H1 (cell line): ENCODE data around the gene RELL1. TPM values are rescaled to one million over a fixed set of nuclear protein-coding genes. Genes with fewer than 3 reads are reported as not detected.

Source experiments
- CTCF ChIA-PET: fragments of 300-600 bp; sonication (Branson Sonifier 250); formaldehyde crosslinking; loops from one replicate; lab custom pipeline; 2021; ENCODE audit not compliant: partially characterized antibody; lab: Charles Lee
- POLR2A ChIA-PET: fragments of 300-600 bp; sonication (Branson Sonifier 250); formaldehyde crosslinking; loops from one replicate; lab custom pipeline; 2021; ENCODE audit warnings: inconsistent platforms; ENCODE audit not compliant: partially characterized antibody; lab: Charles Lee
- DNase-seq, 2 experiments: peaks; one replicate each; pipeline versions ENCODE4 v3.0.0 to v3.0.0-alpha.2; 2010 to 2022; ENCODE audit warnings: low spot score in 2 of 2, low read depth in 1 of 2, mixed read lengths in 1 of 2
- FAIRE-seq: peaks from 2 replicates; lab custom pipeline; 2011; peaks lifted over from hg19 to GRCh38; lab: Jason Lieb, UNC
- H2AFZ ChIP-seq: 2 replicates; pipeline ENCODE4 v1.8.1; 2012; ENCODE audit warnings: low read length, inconsistent platforms
- H2AK5ac ChIP-seq: 2 replicates; pipeline ENCODE4 v1.6.1; 2013; ENCODE audit warnings: low read depth, low read length
- H2BK120ac ChIP-seq: replicated peaks from 2 replicates; pipeline ENCODE3; 2013; ENCODE audit warnings: low read depth, low read length, inconsistent platforms
- H2BK12ac ChIP-seq: 2 replicates; pipeline ENCODE4 v1.6.1; 2013; ENCODE audit warnings: low read depth, low read length
- H2BK15ac ChIP-seq: 2 replicates; pipeline ENCODE4 v1.6.1; 2013; ENCODE audit warnings: low read length
- H2BK20ac ChIP-seq: 2 replicates; pipeline ENCODE4 v1.6.1; 2013; ENCODE audit warnings: low read length
- H2BK5ac ChIP-seq: 2 replicates; pipeline ENCODE4 v1.6.1; 2013; ENCODE audit warnings: low read depth, low read length
- H3K14ac ChIP-seq: 2 replicates; pipeline ENCODE4 v1.6.1; 2013; ENCODE audit warnings: inconsistent platforms; ENCODE audit not compliant: insufficient read length
- H3K18ac ChIP-seq: 2 replicates; pipeline ENCODE4 v1.6.1; 2013; ENCODE audit warnings: low read length; ENCODE audit errors: extremely low read depth
- H3K23ac ChIP-seq: 2 replicates; pipeline ENCODE4 v1.6.1; 2013; ENCODE audit warnings: inconsistent platforms; ENCODE audit not compliant: insufficient read length
- H3K23me2 ChIP-seq: 2 replicates; pipeline ENCODE4 v1.6.1; 2013; ENCODE audit warnings: low read depth, low read length
- H3K27ac ChIP-seq: 2 replicates; pipeline ENCODE4 v1.6.1; 2011; ENCODE audit warnings: low read depth, low read length, inconsistent platforms
- H3K27me3 ChIP-seq, 4 experiments: replicated peaks in 1 of 4; 1 replicate in 1 of 4; 2 replicates in 3 of 4; pipeline versions ENCODE4 v1.6.1 to v1.8.1; 2011 to 2013; ENCODE audit warnings: low read length in 3 of 4, mild to moderate bottlenecking in 3 of 4, inconsistent platforms in 2 of 4, mixed read lengths in 2 of 4, moderate library complexity in 1 of 4; ENCODE audit not compliant: control insufficient read depth in 3 of 4, insufficient read depth in 3 of 4; ENCODE audit errors: extremely low read depth in 1 of 4
- H3K36me3 ChIP-seq, 4 experiments: 2 replicates each; pipeline versions ENCODE4 v1.6.1 to v1.8.1; 2011 to 2013; ENCODE audit warnings: mild to moderate bottlenecking in 4 of 4, low read length in 3 of 4, moderate library complexity in 2 of 4, control low read depth in 1 of 4, inconsistent platforms in 1 of 4; ENCODE audit not compliant: insufficient read depth in 4 of 4, control insufficient read depth in 2 of 4
- H3K4ac ChIP-seq: replicated peaks from 2 replicates; pipeline ENCODE3; 2013; ENCODE audit warnings: low read length, low read depth, mixed read lengths, inconsistent platforms; ENCODE audit not compliant: insufficient read length
- H3K4me1 ChIP-seq, 4 experiments: replicated peaks in 1 of 4; 1 replicate in 1 of 4; 2 replicates in 3 of 4; pipeline versions ENCODE4 v1.6.1 to v1.8.1; 2011 to 2013; ENCODE audit warnings: low read length in 3 of 4, inconsistent platforms in 2 of 4, mixed read lengths in 1 of 4; ENCODE audit not compliant: insufficient read depth in 4 of 4, control insufficient read depth in 3 of 4
- H3K4me2 ChIP-seq, 2 experiments: 2 replicates each; pipeline versions ENCODE4 v1.6.1 to v1.8.1; 2011 to 2013; ENCODE audit warnings: low read depth in 2 of 2, low read length in 2 of 2, control low read depth in 1 of 2, inconsistent platforms in 1 of 2, mild to moderate bottlenecking in 1 of 2; ENCODE audit not compliant: insufficient read depth in 1 of 2
- H3K4me3 ChIP-seq, 4 experiments: fragments of 200-600, 300-600 bp in 1 of 4; sonication (generic), shearing (Covaris generic), sonication (Bioruptor Twin) in 1 of 4; 2 replicates each; pipeline versions ENCODE4 v1.5.1 to v1.8.1; 2011 to 2016; ENCODE audit warnings: low read length in 4 of 4, low read depth in 3 of 4, control low read depth in 2 of 4, inconsistent platforms in 2 of 4, mild to moderate bottlenecking in 2 of 4, mixed read lengths in 1 of 4, moderate library complexity in 1 of 4; ENCODE audit not compliant: insufficient read depth in 2 of 4; ENCODE audit errors: extremely low read depth in 1 of 4
- H3K56ac ChIP-seq: replicated peaks from 2 replicates; pipeline ENCODE3; 2013; ENCODE audit warnings: low read depth, mild to moderate bottlenecking, mixed read lengths, low read length, inconsistent platforms; ENCODE audit not compliant: insufficient read length
- H3K79me1 ChIP-seq: 2 replicates; pipeline ENCODE4 v1.6.1; 2013; ENCODE audit warnings: low read depth, low read length, control low read depth
- H3K79me2 ChIP-seq, 2 experiments: 2 replicates each; pipeline versions ENCODE4 v1.6.1 to v1.8.1; 2012 to 2013; ENCODE audit warnings: low read length in 2 of 2, mild to moderate bottlenecking in 2 of 2, inconsistent platforms in 1 of 2; ENCODE audit not compliant: insufficient read depth in 2 of 2, control insufficient read depth in 1 of 2
- H3K9ac ChIP-seq, 4 experiments: replicated peaks in 1 of 4; 1 replicate in 1 of 4; 2 replicates in 3 of 4; pipeline versions ENCODE4 v1.6.1 to v1.8.1; 2011 to 2013; ENCODE audit warnings: low read depth in 3 of 4, low read length in 3 of 4, control low read depth in 2 of 4, mild to moderate bottlenecking in 2 of 4, moderate library complexity in 2 of 4, inconsistent platforms in 1 of 4; ENCODE audit errors: extremely low read depth in 1 of 4
- H3K9me3 ChIP-seq, 2 experiments: 2 replicates each; pipeline versions ENCODE4 v1.6.1 to v1.8.1; 2012 to 2013; ENCODE audit warnings: mild to moderate bottlenecking in 2 of 2, moderate library complexity in 2 of 2, control low read depth in 1 of 2, inconsistent platforms in 1 of 2, low read depth in 1 of 2, low read length in 1 of 2, mixed read lengths in 1 of 2; ENCODE audit not compliant: insufficient read depth in 2 of 2
- H4K20me1 ChIP-seq, 2 experiments: replicated peaks in 1 of 2; 2 replicates each; pipeline versions ENCODE3 to v1.8.1; 2011 to 2013; ENCODE audit warnings: inconsistent platforms in 2 of 2, low read length in 2 of 2, mild to moderate bottlenecking in 1 of 2; ENCODE audit not compliant: insufficient read depth in 2 of 2, control insufficient read depth in 1 of 2
- H4K5ac ChIP-seq: 2 replicates; pipeline ENCODE4 v1.6.1; 2013; ENCODE audit warnings: low read length, low read depth, mixed read lengths, inconsistent platforms; ENCODE audit not compliant: insufficient read length
- H4K8ac ChIP-seq: 2 replicates; pipeline ENCODE4 v1.8.0; 2013; ENCODE audit warnings: mild to moderate bottlenecking, moderate library complexity, low read length, inconsistent platforms; ENCODE audit not compliant: insufficient read depth; ENCODE audit errors: extremely low read depth
- H4K91ac ChIP-seq: replicated peaks from 2 replicates; pipeline ENCODE3; 2013; ENCODE audit warnings: low read length, mixed read lengths, inconsistent platforms; ENCODE audit not compliant: insufficient read length
- ASH2L ChIP-seq: fragments of 200-600, 300-600 bp; sonication (generic); IDR thresholded peaks from one replicate; pipeline ENCODE4 v1.7.1; 2017; ENCODE audit warnings: low read length
- CHD1 ChIP-seq: IDR thresholded peaks from 2 replicates; pipeline ENCODE4 v1.6.1; 2012; ENCODE audit warnings: low read depth, low read length, improper control_type of control experiment
- E2F6 ChIP-seq: IDR thresholded peaks from 2 replicates; pipeline ENCODE4 v1.6.1; 2012; ENCODE audit warnings: inconsistent platforms
- MAX ChIP-seq: IDR thresholded peaks from 2 replicates; pipeline ENCODE4 v1.6.1; 2012; ENCODE audit warnings: inconsistent platforms
- TAF1 ChIP-seq: IDR thresholded peaks from 2 replicates; pipeline ENCODE4 v1.6.1; 2011; ENCODE audit warnings: mild to moderate bottlenecking, low read depth, low read length
- YY1 ChIP-seq: IDR thresholded peaks from 2 replicates; pipeline ENCODE4 v1.6.1; 2011; ENCODE audit warnings: low read depth, mild to moderate bottlenecking, low read length
- WGBS, 2 experiments: shearing (Covaris generic) in 1 of 2; methylation state at CpG; one replicate each; pipeline versions ENCODE4 v1.1.6 to v1.1.7; 2013 to 2015; ENCODE audit warnings: low lambda C conversion rate in 2 of 2, mixed read lengths in 2 of 2, inconsistent platforms in 1 of 2, low coverage in 1 of 2, missing lambda C conversion rate in 1 of 2; ENCODE audit not compliant: insufficient replicate concordance in 2 of 2, insufficient coverage in 1 of 2, insufficient read length in 1 of 2; ENCODE audit errors: extremely low coverage in 1 of 2, missing lambda C conversion rate in 1 of 2; 5-methylcytosine and 5-hydroxymethylcytosine counted together
- long read RNA-seq, 2 experiments: library from RNA in 1 of 2; library from capped mRNA in 1 of 2; stranded (forward); transcript quantifications; one replicate each; pipeline ENCODE4 v2.0.0, GENCODE V29; 2021; ENCODE audit warnings: inconsistent platforms in 1 of 2
- polyA minus RNA-seq, 3 experiments: library from RNA; depleted of rRNA, polyadenylated mRNA; stranded (reverse); fragments of >200 nt; gene quantifications; 1 replicate in 2 of 3; 2 replicates in 1 of 3; pipeline ENCODE4 v1.2.3, GENCODE V29; 2011
- polyA plus RNA-seq, 7 experiments: library from polyadenylated mRNA; depleted of rRNA in 3 of 7; stranded (reverse) in 5 of 7; unstranded in 2 of 7; fragments of >200 nt in 5 of 7; fragments of 200-250 nt in 2 of 7; gene quantifications; 1 replicate in 5 of 7; 2 replicates in 1 of 7; 4 replicates in 1 of 7; pipeline versions ENCODE4 v1.2.1 to v1.2.3, GENCODE V29; 2011 to 2013; ENCODE audit warnings: missing spikeins in 2 of 7, mixed read lengths in 2 of 7
- total RNA-seq: library from RNA; stranded (reverse); fragmentation: NEBNext Ultra II Directional; extraction: Animal tissue kit (Norgen Biotek cat#: 25700); gene quantifications from 2 replicates; pipeline ENCODE4 v1.2.1, GENCODE V29; 2021

Gene RELL1
- total RNA-seq (13.7 and 14.1 TPM in 2 replicates), polyA plus RNA-seq (2011; rRNA removed) (2.1 and 2.2 TPM in 2 replicates), polyA minus RNA-seq (2011; rRNA and poly(A)+ RNA removed) (10.9 and 12.0 TPM in 2 replicates)
- 2.9 TPM for polyA plus RNA-seq (2011; cell fraction: cytosol; rRNA removed)
- polyA plus RNA-seq (2011; cell fraction: nucleus; rRNA removed): 2.5 TPM
- 2.9 to 4.0 TPM (median 3.1 TPM) in 4 replicates for polyA plus RNA-seq (2012, experiment 1 of 2)
- polyA plus RNA-seq (2012, experiment 2 of 2): 0.68 TPM
- polyA plus RNA-seq (2013, experiment 1 of 2): 8.5 TPM
- polyA plus RNA-seq (2013, experiment 2 of 2): 10.2 TPM
- polyA minus RNA-seq (2011; cell fraction: cytosol; rRNA and poly(A)+ RNA removed): 9.8 TPM
- 10.0 TPM for polyA minus RNA-seq (2011; cell fraction: nucleus; rRNA and poly(A)+ RNA removed)
- long read RNA-seq, experiment 1, partial matches to known transcripts: 2 of 4 reads
- long read RNA-seq, experiment 1, other reads (novel, unspliced or antisense): 2 of 4 reads
- long read RNA-seq, experiment 2: 0 reads

- Histone ChIP-seq H3K56ac (peak within 1 kb of the TSS; percentile 39), H2BK120ac (peak within 1 kb of the TSS; percentile 24), H3K4me3 (peak within 1 kb of the TSS; percentile 71 to 90 (median 74)), H2BK5ac (peak within 1 kb of the TSS; percentile 44; the same call in 1 of the 2 replicates), H2BK15ac (no peak within 1 kb of the TSS), H3K36me3 (no peaks in the 10 kb centered on the region), H2AFZ (peak within 1 kb of the TSS; percentile 3; the same call in 1 of the 2 replicates), H4K8ac (peak within 1 kb of the TSS; percentile 89), H4K91ac (no peak within 1 kb of the TSS), H4K5ac (no peak within 1 kb of the TSS), H3K18ac (peak within 1 kb of the TSS; percentile 48), H2BK20ac (no peak within 1 kb of the TSS), H3K79me2 (no peaks in the 10 kb centered on the region), H3K4ac (no peak within 1 kb of the TSS), H3K4me1 (peaks cover 2 to 12% (median 6%) of the 10 kb centered on the region in 4 experiments; a peak in 5 of 7 replicates), H3K79me1 (no peaks in the 10 kb centered on the region), H3K9ac (peak within 1 kb of the TSS; percentile 66 to 89 (median 74)), H4K20me1 (peaks cover 0 to 1% of the 10 kb centered on the region in 2 experiments), H2BK12ac (peak within 1 kb of the TSS; percentile 50; the same call in 1 of the 2 replicates), H3K4me2 (peak within 1 kb of the TSS; percentile 73 to 83), H3K27me3 (peaks cover 0 to 13% (median 7%) of the 10 kb centered on the region in 4 experiments; a peak in 5 of 7 replicates), H2AK5ac (no peak within 1 kb of the TSS), H3K9me3 (no peaks in the 10 kb centered on the region), H3K27ac (peak within 1 kb of the TSS; percentile 57; the same call in 1 of the 2 replicates), H3K23ac (no peak within 1 kb of the TSS), H3K23me2 (peaks cover 5% of the 10 kb centered on the region; the same call in 1 of the 2 replicates), H3K14ac (no peak within 1 kb of the TSS)
- ChIA-PET CTCF (interaction anchor here (0.7 to 1.5 kb wide), 4 partner anchors 9 to 115 kb away, joined by 3 read pairs; no protein-coding TSS in a partner anchor), POLR2A (interaction anchor here (0.7 to 1.1 kb wide), 3 partner anchors 9 to 117 kb away, joined by 3 to 4 read pairs (median 3); no protein-coding TSS in a partner anchor)
- 3% methylated on average over 23 of the region's 58 CpGs; no CpG with 5 or more reads in 1 of the 2 experiments for WGBS, 2 experiments
- FAIRE-seq (no peak), DNase-seq (peak; percentile 99 to 100)
- peak; percentile 81 for TF ChIP-seq MAX
- peak; percentile 10; the same call in 1 of the 2 replicates for TF ChIP-seq YY1
- peak; percentile 33; the same call in 1 of the 2 replicates for TF ChIP-seq TAF1
- peak; percentile 54 for TF ChIP-seq ASH2L
- TF ChIP-seq CHD1: no peak
- peak; percentile 97 for TF ChIP-seq E2F6
Measured at GRCh38 chr4:37686373-37687193, at the start of gene RELL1. Gene RELL1 (minus strand): TSS chr4:37686376. CDS start chr4:37686287, 89 bp downstream.
